ENCODE measurements around the gene CXXC5.

CXXC5 gene

DNA sequence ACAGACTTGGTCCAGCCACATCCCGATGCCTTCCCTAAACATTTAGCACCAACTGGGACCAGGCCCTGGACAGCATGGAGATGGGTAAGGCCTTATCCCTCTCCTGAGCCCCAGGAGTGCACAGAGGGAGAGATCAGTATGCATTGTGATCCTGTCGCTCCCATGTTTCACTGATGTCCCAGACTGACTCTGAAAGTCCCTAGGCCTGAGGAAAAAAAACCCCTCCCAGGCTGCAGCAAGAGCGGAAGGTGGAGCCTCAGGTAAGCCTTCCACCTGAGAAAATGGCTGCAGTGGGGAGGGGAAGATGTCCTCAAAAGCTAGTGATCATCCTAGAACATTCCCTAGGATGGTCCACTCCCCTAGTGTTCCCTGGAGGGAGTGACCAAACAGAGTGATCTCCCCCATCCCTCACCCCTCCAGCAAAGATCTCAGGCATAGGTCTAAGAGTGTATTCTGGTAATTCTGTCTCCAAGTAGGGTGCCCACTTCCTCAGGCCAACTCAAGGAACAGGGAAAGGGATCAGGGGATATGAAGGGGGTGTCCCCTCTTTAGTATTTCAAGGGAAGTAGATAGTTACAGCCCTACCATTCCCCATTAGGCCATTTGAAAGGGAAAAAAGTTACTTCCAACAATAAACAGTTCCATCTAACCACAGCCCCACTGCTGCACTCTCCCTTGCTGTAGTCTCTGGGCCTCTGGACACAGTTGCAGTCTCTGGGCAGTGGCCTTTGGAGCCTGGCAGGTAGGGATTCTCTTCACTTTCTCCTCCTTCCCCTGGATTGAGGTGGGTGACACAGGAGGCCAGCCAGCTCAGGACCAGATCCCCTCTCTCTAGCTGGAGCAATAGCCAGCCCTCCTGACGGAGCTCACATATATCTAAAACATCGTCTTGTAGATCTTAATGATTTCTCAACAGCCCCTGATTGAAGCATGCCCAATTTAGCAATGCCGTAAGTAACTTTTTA, 6.8 kb upstream of the CXXC5 start:
- TF ChIP-seq JUND (IDR thresholded peaks at IDR 0.05; ENCODE audit: low read depth): no peak
- DNase-seq (ENCODE audit: low read depth in 1 of 2, low spot score in 1 of 2): no peak
- in situ Hi-C loops (cut with HindIII; ENCODE audit: low pct_unique_long_range_greater_than_20kb, low sequenced_read_pairs): no loop called here

- TF ChIP-seq JUND (IDR thresholded peaks at IDR 0.05; ENCODE audit: low read depth): no peak
- in situ Hi-C loops (cut with HindIII; ENCODE audit: low pct_unique_long_range_greater_than_20kb, low sequenced_read_pairs): no loop called here
- DNase-seq (ENCODE audit: low read depth in 1 of 2, low spot score in 1 of 2): no peak
These were observed 5.9 kb upstream of the CXXC5 start for GRCh38 chr5:139642213-139642612.

GRCh38 chr5:139642891-139643871, 5.0 kb upstream of the CXXC5 start:
- in situ Hi-C loops (cut with HindIII; ENCODE audit: low pct_unique_long_range_greater_than_20kb, low sequenced_read_pairs): no loop called here
- peak in 1 of 2 experiments; percentile 88 for DNase-seq (ENCODE audit: low read depth in 1 of 2, low spot score in 1 of 2)
- no peak for TF ChIP-seq JUND (IDR thresholded peaks at IDR 0.05; ENCODE audit: low read depth)

DNA sequence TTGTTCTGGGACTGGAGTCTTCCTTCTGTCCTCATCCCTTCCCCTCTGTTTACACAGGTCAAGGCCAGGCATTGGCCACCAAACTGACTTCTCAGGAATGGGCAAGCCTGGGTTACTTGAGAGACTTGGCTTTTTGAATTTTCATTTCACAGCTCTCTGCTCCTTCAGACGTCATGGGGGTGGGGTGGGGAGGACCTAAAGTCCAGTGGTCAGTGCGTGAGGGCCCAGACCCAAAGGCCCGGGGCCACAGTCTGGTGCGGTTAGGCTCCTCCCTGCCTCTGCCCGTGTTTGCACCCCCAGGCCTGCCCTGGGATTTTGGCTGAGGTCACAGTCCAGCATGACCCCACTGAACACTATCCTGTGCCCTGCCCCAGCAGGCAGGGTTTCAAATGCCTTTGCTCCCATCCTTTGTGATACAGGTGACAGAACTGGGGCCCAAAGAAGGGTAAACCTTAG, 4.1 kb upstream of the CXXC5 start:
- peak in 1 of 2 experiments; percentile 62 for DNase-seq (ENCODE audit: low read depth in 1 of 2, low spot score in 1 of 2)
- TF ChIP-seq JUND (IDR thresholded peaks at IDR 0.05; ENCODE audit: low read depth): no peak
- in situ Hi-C loops (cut with HindIII; ENCODE audit: low pct_unique_long_range_greater_than_20kb, low sequenced_read_pairs): no loop called here

GRCh38 chr5:139644646-139645429, 3.3 kb upstream of the CXXC5 start:
- in situ Hi-C loops (cut with HindIII; ENCODE audit: low pct_unique_long_range_greater_than_20kb, low sequenced_read_pairs): no loop called here
- no peak for TF ChIP-seq JUND (IDR thresholded peaks at IDR 0.05; ENCODE audit: low read depth)
- DNase-seq (ENCODE audit: low read depth in 1 of 2, low spot score in 1 of 2): no peak

GRCh38 chr5:139645430-139645871, 2.7 kb upstream of the CXXC5 start:
- no peak for TF ChIP-seq JUND (IDR thresholded peaks at IDR 0.05; ENCODE audit: low read depth)
- in situ Hi-C loops (cut with HindIII; ENCODE audit: low pct_unique_long_range_greater_than_20kb, low sequenced_read_pairs): no loop called here

DNA sequence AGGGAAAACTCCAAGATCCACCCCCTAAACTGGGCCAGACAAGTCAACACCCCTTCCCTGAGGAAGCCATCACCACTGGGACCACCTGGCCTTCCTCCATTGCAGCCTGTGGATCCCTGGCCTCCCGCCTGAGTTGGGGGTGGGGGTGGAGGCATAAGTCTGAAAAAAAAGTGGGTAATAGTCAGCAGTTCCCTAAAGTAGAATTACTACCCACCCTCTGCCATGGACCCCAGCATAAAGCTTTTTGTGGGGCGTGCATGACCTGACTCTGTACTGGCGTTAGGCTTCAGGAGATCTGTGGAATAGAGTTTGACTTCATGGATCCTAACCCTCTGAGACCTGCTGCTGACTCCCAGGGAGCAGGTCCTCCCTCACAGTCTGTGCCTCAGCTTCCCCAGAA, 2.0 kb upstream of the CXXC5 start:
- in situ Hi-C loops (cut with HindIII; ENCODE audit: low pct_unique_long_range_greater_than_20kb, low sequenced_read_pairs): no loop called here
- no peak for TF ChIP-seq JUND (IDR thresholded peaks at IDR 0.05; ENCODE audit: low read depth)
- no peak for DNase-seq (ENCODE audit: low read depth in 1 of 2, low spot score in 1 of 2)

More at GRCh38 chr5:139645430-139645871, 2.7 kb upstream of the CXXC5 start:
- DNase-seq (ENCODE audit: low read depth in 1 of 2, low spot score in 1 of 2): no peak

- TF ChIP-seq JUND (IDR thresholded peaks at IDR 0.05; ENCODE audit: low read depth): no peak
- in situ Hi-C loops (cut with HindIII; ENCODE audit: low pct_unique_long_range_greater_than_20kb, low sequenced_read_pairs): no loop called here
These were observed 1.1 kb upstream of the CXXC5 start for GRCh38 chr5:139646912-139647505.

GRCh38 chr5:139647506-139648204, 494 bp upstream of the CXXC5 start:
- TF ChIP-seq JUND (IDR thresholded peaks at IDR 0.05; ENCODE audit: low read depth): no peak
- in situ Hi-C loops (cut with HindIII; ENCODE audit: low pct_unique_long_range_greater_than_20kb, low sequenced_read_pairs): no loop called here
- DNase-seq (ENCODE audit: low read depth in 1 of 2, low spot score in 1 of 2): no peak

More at GRCh38 chr5:139646912-139647505, 1.1 kb upstream of the CXXC5 start:
- DNase-seq (ENCODE audit: low read depth in 1 of 2, low spot score in 1 of 2): no peak

DNA sequence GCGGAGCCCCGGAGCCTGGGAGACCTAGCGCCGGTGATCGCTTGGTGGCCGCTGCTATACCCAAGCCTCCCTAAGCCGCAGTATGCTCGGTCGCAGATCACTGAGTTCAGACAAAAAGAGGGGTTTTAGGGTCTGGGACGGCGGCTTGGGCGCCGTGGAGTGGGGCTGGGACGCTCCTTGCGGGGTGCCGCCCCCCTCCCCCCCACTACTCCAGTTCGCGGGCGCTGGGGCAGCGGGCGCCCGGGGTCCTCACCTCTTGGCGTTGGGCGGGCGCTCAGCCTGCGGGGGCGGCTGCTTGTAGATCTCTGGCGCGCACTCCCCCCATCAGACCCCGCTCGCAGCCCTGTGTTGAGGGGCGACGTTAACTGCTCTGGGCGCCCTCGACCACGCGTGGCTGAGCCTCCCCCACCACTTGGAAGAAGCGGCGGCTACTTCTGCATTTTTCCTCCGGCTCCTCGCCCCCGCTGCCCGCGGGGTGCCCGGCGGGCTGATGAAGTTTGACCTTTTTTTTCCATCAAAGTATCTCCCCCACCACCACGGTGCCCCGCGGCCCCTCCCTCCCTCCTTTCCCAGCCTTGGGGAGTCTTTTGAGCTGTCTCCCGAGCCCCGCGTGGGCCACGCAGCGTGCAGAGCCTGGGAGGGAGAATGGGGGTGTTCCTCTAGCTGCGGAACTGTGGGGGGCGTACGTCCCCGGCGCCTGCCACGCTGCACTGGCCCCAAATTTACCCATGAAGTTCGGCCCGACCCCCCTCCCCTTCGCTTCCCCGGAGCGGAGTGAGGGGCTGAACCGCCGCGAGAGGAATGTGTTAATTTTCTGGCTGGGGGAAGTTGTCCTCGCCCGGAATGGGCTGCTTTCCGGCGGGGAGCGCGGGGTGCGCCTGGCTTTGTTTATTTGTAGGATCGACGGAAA, 1.2 kb downstream of the CXXC5 start:
- in situ Hi-C loops (cut with HindIII; ENCODE audit: low pct_unique_long_range_greater_than_20kb, low sequenced_read_pairs): no loop called here
- no peak for DNase-seq (ENCODE audit: low read depth in 1 of 2, low spot score in 1 of 2)
- no peak for TF ChIP-seq JUND (IDR thresholded peaks at IDR 0.05; ENCODE audit: low read depth)

Data from T47D (cell line).